ENCODE measurements around the gene PPP2R5C.
A peak's percentile ranks its signal among the peaks of the same experiment; 100 is the strongest.

DNA sequence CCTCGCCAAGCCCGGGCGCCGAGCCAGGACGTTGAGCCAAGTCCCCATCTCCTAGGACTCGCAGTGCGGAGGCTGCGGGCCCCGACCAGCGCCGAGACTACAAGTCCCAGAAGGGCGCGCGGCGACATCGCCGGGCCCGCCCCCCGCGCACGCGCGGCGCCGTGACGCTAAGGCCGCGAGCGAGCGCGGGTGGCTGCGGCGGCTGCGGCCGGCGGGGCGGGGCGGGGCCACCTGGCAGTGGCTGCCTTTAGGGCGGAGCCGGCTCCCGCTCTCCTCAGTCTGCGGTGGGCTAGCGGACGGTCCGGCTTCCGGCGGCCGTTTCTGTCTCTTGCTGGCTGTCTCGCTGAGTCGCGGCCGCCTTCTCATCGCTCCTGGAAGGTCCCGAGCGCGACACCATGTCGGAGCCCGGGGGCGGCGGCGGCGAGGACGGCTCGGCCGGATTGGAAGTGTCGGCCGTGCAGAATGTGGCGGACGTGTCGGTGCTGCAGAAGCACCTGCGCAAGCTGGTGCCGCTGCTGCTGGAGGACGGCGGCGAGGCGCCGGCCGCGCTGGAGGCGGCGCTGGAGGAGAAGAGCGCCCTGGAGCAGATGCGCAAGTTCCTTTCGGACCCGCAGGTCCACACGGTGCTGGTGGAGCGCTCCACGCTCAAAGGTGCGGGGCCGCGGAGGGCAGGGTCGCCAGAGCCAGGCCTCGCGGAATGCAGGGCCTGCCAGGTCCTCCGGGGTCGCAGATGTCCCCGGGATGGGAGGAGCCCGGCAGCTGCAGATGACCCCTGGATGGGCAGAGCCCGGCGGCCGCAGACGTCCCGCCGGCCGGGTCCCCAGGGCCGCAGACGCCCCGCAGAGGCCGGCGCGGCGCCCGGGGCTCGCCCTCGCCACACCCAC is 203.0 kb downstream of the PPP2R5C start, which contains the start of gene DYNC1H1:
- TF ChIP-seq, protein P1, sequence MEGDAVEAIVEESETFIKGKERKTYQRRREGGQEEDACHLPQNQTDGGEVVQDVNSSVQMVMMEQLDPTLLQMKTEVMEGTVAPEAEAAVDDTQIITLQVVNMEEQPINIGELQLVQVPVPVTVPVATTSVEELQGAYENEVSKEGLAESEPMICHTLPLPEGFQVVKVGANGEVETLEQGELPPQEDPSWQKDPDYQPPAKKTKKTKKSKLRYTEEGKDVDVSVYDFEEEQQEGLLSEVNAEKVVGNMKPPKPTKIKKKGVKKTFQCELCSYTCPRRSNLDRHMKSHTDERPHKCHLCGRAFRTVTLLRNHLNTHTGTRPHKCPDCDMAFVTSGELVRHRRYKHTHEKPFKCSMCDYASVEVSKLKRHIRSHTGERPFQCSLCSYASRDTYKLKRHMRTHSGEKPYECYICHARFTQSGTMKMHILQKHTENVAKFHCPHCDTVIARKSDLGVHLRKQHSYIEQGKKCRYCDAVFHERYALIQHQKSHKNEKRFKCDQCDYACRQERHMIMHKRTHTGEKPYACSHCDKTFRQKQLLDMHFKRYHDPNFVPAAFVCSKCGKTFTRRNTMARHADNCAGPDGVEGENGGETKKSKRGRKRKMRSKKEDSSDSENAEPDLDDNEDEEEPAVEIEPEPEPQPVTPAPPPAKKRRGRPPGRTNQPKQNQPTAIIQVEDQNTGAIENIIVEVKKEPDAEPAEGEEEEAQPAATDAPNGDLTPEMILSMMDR (IDR thresholded peaks at IDR 0.05), result peak in 2 of 6 experiments; percentile 21 to 31
- TF ChIP-seq POLR2A (IDR thresholded peaks at IDR 0.05) (peak in 3 of 4 donors; percentile 97 to 98 (median 98)), EP300 (IDR thresholded peaks at IDR 0.05) (no peak), POLR2AphosphoS5 (IDR thresholded peaks at IDR 0.05) (peak; percentile 90 to 98)

Data from upper lobe of left lung (tissue), 4 donors.